ENCODE results near the gene FTCDNL1. TPM values are rescaled to one million over a fixed set of nuclear protein-coding genes. Genes with fewer than 3 reads are reported as not detected.
A peak's percentile ranks its signal among the peaks of the same experiment; 100 is the strongest.

The FTCDNL1 gene
- 1 to 10 TPM in 9 of 12 donors, under 1 TPM in 1, not detected in 2; 0.73 to 2.9 (median 2.1) TPM for polyA plus RNA-seq (ENCODE audit: insufficient read length in 12 of 12)
- long read RNA-seq, donor 1, partial matches to known transcripts = 0 of 1 reads
- long read RNA-seq, donor 1, other reads (novel, unspliced or antisense) = 0 of 1 reads
- long read RNA-seq, donor 2 = 0 reads
- long read RNA-seq, donor 3, partial matches to known transcripts = 0 of 1 reads
- long read RNA-seq, donor 3, other reads (novel, unspliced or antisense) = 0 of 1 reads
- long read RNA-seq, donor 4 = 0 reads
- long read RNA-seq, donor 5 = 0 reads
- long read RNA-seq, donor 6 = 0 reads
- long read RNA-seq, donor 7 = 0 reads
- long read RNA-seq, donor 8 = 0 reads
- long read RNA-seq, donor 9 = 0 reads
- long read RNA-seq, donor 10 = 0 reads
- long read RNA-seq, donor 11 = 0 reads

DNA sequence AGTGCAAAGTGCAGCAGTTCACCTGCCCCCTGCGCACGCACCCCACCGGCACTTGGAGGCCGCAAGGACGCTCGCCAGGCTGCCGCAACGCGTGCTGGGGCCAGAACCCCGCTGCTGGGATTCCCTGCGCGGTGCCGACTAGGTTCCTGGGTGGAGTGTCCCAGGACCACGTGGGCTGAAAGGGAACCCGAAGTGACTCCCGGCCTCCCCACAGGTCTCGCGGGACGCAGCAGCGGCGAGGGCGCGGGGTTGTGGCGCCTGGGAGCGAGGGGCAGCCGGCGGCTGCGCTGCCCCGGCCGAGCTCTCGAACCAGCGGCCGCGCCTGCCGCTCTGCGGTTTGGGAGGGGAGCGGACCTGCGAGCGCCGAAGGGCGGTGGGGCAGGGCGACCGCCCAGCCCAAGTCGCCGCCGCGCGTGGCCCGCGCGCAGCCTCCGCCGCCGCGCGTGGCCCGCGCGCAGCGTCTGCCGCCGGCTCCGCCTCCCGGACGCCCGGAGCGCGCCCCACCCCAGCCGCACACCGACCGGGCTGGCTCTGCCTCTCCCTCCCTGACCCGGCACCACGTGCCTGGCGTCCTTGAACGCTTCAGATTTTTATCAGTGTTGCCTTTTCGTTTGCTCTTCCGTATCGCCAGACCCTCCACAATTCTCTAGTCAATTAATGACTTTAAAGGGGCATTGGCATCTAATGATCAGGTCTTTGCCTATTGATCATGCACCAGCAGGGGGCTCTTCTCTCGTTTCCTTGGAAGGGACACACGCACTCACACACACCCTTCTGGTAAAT is at the start of gene FTCDNL1:
TSS of gene FTCDNL1 (minus strand) at position 475 of the 783 bp plus-strand sequence. CDS start 2,230 bp downstream, outside the sequence.
- peak; percentile 49 for DNase-seq

DNA sequence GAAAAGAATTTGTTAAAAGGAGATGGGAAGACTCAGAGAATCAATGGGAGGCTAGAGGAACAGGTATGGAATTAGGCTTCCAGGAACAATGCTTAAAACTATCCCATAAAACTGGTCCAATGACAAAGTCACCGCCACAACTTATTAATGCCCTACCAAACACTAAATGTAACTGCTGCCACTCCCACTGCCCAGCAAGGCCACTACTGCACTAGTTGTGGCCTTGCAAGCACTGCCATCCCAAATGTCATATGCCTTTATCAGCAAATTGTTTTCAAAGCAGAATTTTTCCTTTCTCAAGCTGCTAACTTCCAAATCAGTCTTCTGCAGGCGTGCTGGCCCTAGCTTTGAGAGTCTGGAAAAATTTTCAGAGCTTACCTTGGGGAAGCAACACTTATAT is 45.6 kb upstream of the FTCDNL1 start:
- DNase-seq = no peak

DNA sequence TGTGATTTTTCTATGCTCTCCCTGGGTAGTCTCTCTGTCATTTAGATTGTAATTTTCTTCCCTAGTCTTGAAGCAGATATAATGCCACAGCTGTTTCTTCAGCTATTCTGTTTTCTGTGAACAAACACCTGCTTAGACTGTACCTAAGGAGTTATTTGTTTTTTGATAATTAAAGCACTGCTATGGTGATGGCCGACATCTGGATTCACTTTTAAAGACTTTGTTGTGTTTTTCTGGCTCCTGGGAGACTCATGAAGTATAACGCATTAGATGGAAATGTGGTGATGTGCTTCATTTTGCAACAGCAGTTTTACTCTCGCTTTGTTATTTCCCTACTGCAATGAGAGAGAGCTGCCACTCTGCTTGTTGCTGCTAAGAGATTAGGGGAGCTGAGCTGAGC is 44.4 kb upstream of the FTCDNL1 start:
- DNase-seq = peak; percentile 21

DNA sequence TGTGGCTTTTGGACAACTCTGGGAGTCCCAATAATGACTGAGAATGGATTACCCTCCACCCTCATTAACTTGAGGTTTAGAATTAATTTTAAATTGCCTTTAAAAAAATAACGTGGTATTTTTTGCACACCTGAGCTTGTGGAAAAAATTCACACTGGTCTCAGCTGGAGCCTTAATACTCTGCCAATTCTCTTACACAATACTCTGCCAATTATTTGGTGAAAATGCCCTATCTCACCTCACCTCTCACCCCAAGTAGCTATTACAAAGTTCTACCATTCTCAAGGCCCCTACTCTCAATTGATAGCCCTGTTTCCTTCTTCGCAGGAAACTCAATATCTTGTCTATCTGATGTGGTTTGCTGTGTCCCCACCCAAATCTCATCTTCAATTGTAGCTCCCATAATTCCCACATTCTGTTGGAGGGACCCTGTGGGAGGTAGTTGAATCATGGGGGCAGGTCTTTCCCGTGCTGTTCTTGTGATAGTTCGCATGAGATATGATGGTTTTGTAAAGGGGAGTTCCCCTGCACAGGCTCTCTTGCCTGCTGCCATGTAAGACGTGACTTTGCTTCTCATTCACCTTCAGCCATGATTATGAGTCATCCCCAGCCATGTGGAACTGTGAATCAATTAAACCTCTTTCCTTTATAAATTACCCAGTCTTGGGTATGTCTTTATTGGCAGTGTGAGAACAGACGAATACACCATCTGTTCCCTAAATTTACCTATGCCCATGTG is 32.7 kb upstream of the FTCDNL1 start:
- no peak for DNase-seq

DNA sequence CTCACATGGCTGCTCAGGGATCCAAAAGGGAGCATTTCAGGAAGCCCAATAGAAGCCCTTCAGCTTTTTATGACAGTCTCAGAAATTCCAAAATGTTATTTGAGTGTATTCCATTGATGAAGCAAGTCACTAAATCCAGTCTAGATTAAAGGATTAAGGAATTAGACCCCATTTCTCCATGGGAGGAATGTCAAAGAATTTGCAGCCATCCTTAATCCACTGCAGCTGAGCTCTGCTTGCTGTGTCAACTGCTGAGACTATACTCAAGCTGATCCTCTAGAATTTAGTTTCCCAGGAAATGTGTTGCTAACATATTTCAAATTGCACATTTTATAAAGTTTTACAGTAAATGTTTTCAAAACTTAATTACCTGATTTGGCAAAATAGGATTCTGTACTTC is 31.7 kb upstream of the FTCDNL1 start:
- DNase-seq = no peak

DNA sequence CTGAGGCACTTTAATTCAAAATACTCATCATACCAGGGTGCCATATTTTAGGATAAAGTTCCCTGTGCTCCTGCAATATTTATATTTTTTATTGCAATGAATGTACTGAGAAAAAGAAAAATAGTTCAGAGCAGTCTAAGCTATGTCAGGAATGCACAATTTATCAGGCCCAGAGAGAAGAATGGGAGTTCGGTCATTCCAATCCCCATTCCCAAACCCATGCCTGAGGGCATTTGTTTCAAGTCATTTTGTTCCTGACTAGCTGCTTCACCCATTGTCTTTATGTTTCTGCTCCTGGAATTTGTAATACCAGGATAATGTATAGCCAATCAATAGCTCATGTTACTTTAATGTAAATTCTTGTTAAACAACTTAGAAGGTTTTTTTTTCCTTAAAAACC is 24.4 kb upstream of the FTCDNL1 start:
- DNase-seq = no peak

DNA sequence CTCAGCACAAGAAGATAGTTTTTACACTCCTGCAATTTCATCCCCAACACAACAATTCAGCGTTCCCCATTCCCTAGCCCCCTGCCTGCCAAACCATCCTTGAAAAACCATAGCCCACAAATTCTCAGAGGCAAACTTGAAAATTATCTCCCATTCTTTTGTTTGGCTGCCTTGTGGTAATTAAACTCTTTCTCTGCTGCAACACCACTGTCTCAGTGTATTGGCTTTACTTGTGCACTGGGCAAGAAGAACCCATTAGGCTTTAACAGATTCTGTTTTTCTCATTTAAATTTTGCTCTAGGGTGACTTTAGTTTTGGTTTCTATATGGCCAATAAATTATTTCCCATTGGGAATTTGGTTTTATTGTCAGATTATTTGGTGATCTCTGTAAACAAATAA is 23.2 kb upstream of the FTCDNL1 start:
- DNase-seq = no peak

DNA sequence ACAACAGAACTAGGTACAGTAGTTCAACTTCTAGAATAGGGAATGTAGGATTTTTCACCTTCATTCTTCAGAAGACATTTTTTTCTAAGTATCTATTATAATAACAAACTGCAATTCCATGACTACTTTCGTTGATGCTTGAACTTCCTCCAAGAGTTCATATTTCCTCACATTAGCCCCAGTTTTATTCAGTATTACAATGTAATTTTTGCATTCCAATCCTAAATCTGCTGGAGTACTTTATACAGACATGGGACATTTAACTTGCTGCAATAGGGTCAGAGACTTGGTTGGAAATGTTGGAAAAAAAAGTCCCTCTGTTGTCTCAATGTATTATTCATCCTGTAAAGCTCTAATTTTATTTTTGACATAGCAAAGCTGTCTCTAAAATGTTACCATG is 19.6 kb upstream of the FTCDNL1 start:
- DNase-seq = no peak

DNA sequence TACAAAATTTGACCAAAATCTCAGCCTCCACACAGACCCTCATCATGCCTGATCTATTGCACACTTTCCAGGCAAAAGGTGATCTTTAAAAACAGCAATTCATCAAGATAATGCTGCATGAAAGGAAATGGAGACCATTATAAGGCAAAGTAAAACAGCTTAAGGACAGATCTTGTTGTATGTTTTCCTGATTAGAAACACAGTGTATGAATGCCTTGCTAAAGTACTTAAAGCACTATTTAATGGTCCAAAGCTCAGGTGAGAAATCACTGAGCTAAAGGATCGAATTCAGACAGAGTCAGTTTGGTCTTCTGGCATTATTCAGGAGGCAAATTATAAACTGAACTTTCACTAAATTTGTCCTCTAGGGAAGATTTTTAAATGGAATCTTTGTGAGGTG is 18.7 kb upstream of the FTCDNL1 start:
- no peak for DNase-seq

DNA sequence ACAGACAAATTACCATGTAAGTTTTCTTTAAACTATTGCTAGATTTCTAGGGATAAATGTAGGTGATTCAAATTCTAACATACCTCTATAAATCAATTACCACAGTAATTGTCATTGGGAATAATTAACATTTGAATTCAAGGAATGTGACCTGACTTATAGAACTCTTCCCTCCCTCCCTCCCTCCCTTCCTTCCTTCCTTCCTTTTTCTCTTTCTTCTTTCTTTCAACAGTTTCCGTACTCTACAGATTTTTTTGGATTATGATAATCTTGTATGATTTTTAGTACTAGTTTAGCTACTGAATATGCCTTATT is 18.2 kb upstream of the FTCDNL1 start:
- no peak for DNase-seq

DNA sequence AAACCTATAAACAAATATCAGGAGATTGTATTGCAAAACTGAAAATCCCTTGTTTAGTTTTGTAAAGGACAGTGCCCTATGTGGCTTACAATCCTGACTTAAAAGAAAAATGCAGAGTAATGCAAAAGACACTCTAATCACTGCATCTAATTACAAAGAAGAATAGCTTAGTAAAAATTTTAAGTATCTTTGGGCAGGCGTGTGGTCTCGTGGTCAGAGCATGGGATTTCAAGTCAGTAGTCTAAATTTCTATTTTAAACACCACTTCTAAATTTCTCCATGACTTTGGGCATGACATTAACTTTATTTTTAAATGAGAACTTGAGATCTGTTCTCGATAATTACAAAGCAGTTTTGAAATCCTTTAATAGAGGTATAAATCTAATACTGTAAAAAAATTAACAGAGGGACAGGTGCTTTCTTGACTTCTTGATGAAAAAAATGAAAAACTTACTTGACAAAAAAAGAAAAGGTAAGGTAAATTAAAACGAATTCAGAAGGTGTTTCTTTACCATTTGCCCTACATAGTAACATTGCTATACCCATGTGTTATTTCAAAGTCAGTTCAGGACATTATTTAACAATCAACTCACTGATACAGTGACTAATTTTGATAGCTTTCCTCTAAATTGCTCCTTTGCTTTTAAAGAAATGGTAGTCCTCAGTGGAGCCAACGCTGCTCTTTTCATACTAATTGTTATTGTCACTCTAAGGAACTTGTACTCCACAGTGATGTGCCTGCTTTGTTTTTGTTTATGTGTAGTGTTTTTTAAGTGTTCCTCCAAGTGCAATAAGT is 17.6 kb upstream of the FTCDNL1 start:
- no peak for DNase-seq

DNA sequence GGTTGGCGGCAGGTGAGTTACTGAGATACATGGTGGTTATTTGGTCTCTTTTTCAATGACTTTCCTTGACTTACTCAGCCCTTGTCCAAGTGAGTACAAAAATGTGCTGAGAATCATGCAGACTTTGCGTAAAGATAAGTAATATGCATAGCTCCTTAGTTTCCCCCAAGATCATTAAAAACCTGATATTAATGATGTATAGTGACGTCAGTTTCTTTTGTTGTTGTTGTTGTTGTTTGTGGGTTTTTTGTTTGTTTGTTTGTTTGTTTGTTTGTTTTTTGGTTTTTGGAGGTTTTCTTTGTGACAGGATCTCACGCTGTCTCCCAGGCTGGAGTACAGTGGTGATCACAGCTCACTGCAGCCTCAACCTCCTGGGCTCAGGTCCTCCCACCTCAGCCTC is 14.9 kb upstream of the FTCDNL1 start:
- DNase-seq = no peak

DNA sequence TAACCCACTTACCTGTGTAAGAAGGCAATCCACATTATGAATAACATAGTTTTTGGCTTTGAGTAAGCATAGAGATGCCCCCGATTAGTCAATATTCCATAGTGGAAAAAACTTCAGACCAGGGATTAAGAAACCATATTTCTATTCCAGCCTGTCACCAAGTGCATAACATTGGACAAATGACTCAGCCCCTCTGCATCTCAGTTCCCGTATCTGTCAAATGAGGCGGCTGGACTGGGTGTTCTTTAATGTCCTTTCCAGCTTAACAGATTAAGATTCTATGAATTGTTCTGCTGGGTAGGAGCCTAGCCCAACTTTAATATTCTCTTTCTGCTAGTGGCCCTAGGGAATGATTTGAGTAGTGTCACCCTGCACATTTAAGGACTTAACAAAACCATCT is 11.8 kb upstream of the FTCDNL1 start:
- DNase-seq = no peak

DNA sequence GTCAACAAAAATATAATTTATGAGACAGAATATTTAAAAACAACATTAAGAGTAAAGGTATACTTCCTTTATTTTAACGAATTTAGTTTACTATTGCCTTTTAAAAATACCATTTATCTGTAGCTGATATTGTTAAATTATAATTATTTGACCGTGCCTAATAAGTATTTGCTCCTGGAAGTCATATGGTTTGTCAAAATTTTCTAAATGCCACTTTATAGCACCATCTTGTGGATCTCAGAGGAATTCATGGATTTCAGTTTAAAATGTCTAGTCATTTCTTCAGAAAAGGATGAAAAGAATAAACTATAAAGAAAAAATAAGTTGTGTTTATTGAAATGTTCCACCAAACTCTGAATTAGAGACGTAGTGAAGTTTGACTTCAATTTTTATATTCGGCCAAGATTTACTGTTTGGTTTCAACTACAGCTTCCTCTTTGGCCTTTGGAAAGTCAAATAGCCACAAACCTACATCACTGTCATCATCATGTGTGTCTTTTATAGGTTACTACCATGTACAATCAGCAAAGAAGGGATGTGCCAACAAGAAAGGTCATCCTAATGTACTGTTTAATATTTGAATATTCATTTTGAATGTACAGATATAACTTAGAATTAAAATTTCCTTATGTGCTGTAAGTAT is 10.3 kb upstream of the FTCDNL1 start:
- DNase-seq = no peak

DNA sequence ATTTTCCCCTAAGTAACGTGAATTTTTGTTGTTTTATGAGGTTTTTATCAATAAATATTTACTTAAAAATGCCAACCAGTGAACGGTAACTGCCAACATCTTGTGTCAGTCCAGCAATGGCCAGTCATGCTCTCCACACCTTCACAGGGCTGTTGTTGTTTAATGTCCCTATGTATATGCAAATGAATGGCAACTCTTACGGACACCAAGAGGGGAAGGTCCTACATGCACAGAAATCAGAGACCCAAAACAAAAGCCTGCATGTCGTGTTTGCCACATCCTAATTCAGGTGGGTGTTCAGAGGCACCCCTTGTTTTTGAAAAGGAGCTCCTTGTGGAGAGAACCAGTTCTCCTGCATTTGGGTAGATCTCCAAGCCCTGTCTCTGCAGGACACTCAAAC is 4.8 kb upstream of the FTCDNL1 start:
- DNase-seq = no peak

DNA sequence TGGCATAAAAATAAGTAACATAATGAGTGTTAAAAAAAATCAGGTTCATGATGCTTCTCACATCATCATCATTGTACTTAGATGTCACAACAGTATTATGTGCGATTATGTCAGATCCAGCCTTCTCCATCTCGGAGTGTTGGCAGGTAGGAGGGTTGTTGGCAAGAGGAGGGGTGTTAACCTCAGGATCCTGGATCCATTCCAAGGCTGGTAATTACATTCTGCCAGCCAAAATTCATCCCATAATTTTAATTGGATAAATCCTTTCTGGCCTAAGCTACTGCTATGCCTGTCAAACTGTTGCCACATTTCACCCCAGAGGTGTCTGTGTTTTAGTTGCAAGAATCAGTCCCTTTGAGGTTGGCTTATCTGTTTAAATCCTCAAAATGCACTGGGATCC is 891 bp upstream of the FTCDNL1 start:
- DNase-seq = no peak

DNA sequence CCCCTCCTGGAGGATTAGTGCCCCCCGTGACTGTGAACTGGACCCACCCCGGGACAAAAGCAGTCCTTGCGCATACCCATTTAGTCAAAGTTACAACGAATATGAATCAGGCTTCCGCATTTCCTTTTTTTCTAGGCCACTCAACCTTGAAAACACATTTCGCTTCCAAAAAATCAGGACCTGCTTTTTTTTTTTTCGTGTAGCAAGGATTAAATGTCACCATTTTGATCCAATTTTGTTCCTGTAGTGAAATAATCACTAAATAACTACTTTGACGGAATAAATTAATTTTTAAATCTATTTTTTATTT is 464 bp upstream of the FTCDNL1 start:
- DNase-seq = no peak

DNA sequence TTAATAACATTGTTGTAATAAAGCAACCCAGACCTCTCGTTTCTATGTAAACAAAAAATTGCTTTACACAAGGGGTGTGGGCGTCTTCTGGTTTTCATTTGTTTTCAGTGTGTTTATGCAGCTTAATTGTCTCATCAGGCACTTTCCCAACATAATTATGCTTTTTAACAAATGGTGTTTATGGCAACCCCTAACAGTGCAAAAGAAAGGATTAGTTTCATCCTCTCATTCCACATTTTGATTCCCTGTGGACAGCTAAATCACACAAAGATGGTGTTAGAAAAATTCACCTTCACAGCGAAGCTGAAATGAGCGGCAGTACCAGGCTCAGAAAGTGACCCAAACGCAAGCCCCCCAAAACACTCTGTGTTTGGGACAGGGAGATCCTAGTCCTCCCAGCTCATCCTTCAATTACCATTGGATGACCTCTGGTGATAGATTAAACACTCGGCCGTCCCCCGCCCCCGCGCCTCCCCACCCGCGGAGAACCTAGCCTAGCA is 724 bp downstream of the FTCDNL1 start:
- no peak for DNase-seq

DNA sequence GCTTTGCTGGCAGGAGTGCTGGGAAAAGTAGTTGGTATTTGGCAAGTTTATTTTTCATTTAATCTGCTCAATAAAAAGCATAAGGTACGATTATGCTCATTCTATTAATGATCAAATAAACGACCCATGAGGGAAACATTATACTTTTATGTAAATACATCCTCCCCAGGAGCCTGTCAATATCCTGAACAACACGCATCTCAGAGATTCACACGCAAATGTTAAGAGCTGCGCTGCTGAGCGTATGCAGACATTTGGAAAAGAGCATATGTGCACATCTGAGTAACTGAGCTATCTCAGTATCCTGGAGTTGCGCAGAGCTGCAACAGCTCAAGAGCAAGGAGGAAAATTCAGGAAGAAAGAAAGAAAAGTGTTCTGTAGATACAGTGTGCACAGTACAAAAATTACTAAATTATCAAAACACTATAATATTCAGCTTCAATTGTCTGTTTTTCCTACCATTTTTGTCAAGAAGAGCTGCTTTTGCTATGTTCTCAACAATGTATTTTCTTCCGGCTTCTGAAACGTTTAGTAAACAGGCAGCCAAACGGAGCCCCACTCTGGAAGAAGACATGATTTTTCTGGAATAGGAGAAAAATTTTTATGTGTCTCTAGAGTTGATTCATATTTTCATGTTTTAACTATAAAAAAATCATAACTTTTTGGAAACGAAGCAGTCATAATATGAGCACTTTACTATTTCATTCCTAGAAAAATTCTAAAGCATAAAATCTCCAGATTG is 2.4 kb downstream of the FTCDNL1 start:
- DNase-seq = no peak

DNA sequence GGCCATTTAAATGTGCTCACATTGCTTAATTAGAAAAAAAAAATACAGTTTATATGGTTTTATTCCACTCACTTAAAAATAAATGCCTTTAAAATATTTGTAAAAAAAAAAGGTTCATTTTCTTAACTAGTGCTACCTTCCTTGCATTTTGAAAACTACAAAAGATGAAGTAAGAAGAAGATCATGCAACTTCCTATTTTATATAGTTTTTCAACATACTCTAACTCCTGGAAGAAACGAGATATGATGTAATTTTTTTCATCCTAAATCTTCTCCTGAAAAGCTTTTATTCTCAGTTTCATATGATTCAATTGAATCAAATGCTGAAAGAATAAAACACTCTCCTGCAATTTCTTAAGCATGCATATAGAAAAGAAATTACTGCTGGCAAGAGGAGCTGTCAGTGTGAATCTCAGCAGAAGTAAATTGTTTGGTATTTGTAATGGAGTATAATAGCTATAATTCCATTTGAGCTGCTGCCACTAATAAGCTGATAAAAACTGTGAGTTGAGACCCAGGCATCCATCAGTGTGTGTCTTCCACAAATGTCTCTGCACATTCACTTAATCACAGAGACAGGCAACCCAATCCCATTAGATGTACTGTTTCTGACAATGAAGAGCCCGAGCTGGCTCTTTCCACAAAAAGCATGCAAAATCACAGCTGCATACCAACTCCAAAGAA is 3.7 kb downstream of the FTCDNL1 start:
- no peak for DNase-seq

Measured in muscle of arm (tissue), 14 donors.